WTC11 (cell line): ENCODE results near the gene HOXA13. TPM values are rescaled to one million over a fixed set of nuclear protein-coding genes. Genes with fewer than 3 reads are reported as not detected.

ENCODE experiments used
- ATAC-seq: fragments of 200-7000 bp; cut with Tn5 transposase; 2 replicates; pipeline ENCODE4 v1.10.0; 2021; ENCODE audit warnings: mild to moderate bottlenecking, moderate library complexity
- CTCF ChIA-PET: fragments of 300-600 bp; sonication (Branson Sonifier 250); formaldehyde crosslinking; loops from one replicate; lab custom pipeline; 2021; ENCODE audit warnings: antibody characterized with exemption; lab: Charles Lee
- POLR2A ChIA-PET: fragments of 350-600 bp; sonication (Branson Sonifier 250); formaldehyde crosslinking; loops from one replicate; lab custom pipeline; 2021; ENCODE audit warnings: antibody characterized with exemption; lab: Charles Lee
- DNase-seq: peaks from one replicate; pipeline ENCODE4 v3.0.0; 2021; ENCODE audit warnings: low spot score
- H3K27ac Mint-ChIP-seq: 2 replicates; pipeline ENCODE4 v1.8.0; 2021; ENCODE audit warnings: mixed read lengths
- H3K27me3 Mint-ChIP-seq: 2 replicates; pipeline ENCODE4 v1.8.0; 2021; ENCODE audit warnings: low read depth, mild to moderate bottlenecking, moderate library complexity, mixed read lengths
- H3K36me3 Mint-ChIP-seq: 2 replicates; pipeline ENCODE4 v1.8.0; 2021; ENCODE audit warnings: mixed read lengths
- H3K4me1 Mint-ChIP-seq: 2 replicates; pipeline ENCODE4 v1.8.0; 2022; ENCODE audit warnings: mixed read lengths
- H3K4me3 Mint-ChIP-seq: 2 replicates; pipeline ENCODE4 v1.8.0; 2021; ENCODE audit warnings: mild to moderate bottlenecking, moderate library complexity, mixed read lengths
- H3K9me3 Mint-ChIP-seq: 2 replicates; pipeline ENCODE4 v1.8.0; 2021; ENCODE audit warnings: mixed read lengths
- ATF1 ChIP-seq: sonication (generic); formaldehyde crosslinking; IDR thresholded peaks from 2 replicates; pipeline ENCODE4 v1.8.1; 2023; ENCODE audit warnings: mild to moderate bottlenecking, moderate library complexity, missing genetic modification reagents
- FOXJ3 ChIP-seq: sonication (generic); formaldehyde crosslinking; IDR thresholded peaks from 2 replicates; pipeline ENCODE4 v1.9.0; 2021; ENCODE audit warnings: missing genetic modification reagents, mild to moderate bottlenecking, borderline replicate concordance
- GRHL2 ChIP-seq: fragments of 250-450 bp; sonication (Bioruptor Pico); IDR thresholded peaks from 2 replicates; pipeline ENCODE4 v1.8.0; 2022; ENCODE audit warnings: mild to moderate bottlenecking, moderate library complexity; ENCODE audit not compliant: insufficient replicate concordance, severe bottlenecking
- JAZF1 ChIP-seq: fragments of 250-450 bp; sonication (Bioruptor Pico); IDR thresholded peaks from 2 replicates; pipeline ENCODE4 v1.9.0; 2021; ENCODE audit warnings: moderate library complexity, mild to moderate bottlenecking, inconsistent platforms
- JUN ChIP-seq: sonication (generic); formaldehyde crosslinking; IDR thresholded peaks from 2 replicates; pipeline ENCODE4 v1.8.0; 2023; ENCODE audit warnings: mild to moderate bottlenecking, missing genetic modification reagents
- KAT7 ChIP-seq: sonication (generic); formaldehyde crosslinking; IDR thresholded peaks from 2 replicates; pipeline ENCODE4 v1.8.1; 2023; ENCODE audit warnings: missing genetic modification reagents, mild to moderate bottlenecking, borderline replicate concordance
- NR1H2 ChIP-seq: sonication (generic); formaldehyde crosslinking; IDR thresholded peaks from 2 replicates; pipeline ENCODE4 v1.9.0; 2021; ENCODE audit warnings: mild to moderate bottlenecking, moderate library complexity, missing genetic modification reagents
- OVOL2 ChIP-seq: fragments of 250-450 bp; sonication (Bioruptor Pico); IDR thresholded peaks from 2 replicates; pipeline ENCODE4 v1.9.0; 2021; ENCODE audit warnings: mild to moderate bottlenecking, borderline replicate concordance
- ZNF317 ChIP-seq: sonication (generic); formaldehyde crosslinking; IDR thresholded peaks from 2 replicates; pipeline ENCODE4 v1.8.1; 2023; ENCODE audit warnings: low read depth, mild to moderate bottlenecking, moderate library complexity, missing genetic modification reagents, borderline replicate concordance
- ZNF423 ChIP-seq: fragments of 250-450 bp; sonication (Bioruptor Pico); IDR thresholded peaks from 2 replicates; pipeline ENCODE4 v2.1.2; 2022; ENCODE audit warnings: mild to moderate bottlenecking, moderate library complexity
- ZNF425 ChIP-seq: fragments of 250-450 bp; sonication (Bioruptor Pico); conservative IDR thresholded peaks from 2 replicates; pipeline ENCODE4 v1.9.0; 2021; ENCODE audit warnings: mild to moderate bottlenecking
- total RNA-seq: library from RNA; stranded (reverse); gene quantifications from 3 replicates; pipeline ENCODE4 v1.2.3, GENCODE V29; 2021
- TF ChIP-seq, protein P1 (sequence below): fragments of 250-450 bp; sonication (Bioruptor Pico); IDR thresholded peaks from 2 replicates; pipeline ENCODE4 v1.8.0; 2021; ENCODE audit warnings: mild to moderate bottlenecking
- TF ChIP-seq, protein P2 (sequence below): sonication (generic); formaldehyde crosslinking; IDR thresholded peaks from 2 replicates; pipeline ENCODE4 v1.8.0; 2023; ENCODE audit warnings: mild to moderate bottlenecking, missing genetic modification reagents
- TF ChIP-seq, protein P3 (sequence below): sonication (generic); formaldehyde crosslinking; IDR thresholded peaks from 2 replicates; pipeline ENCODE4 v1.8.0; 2022; ENCODE audit warnings: mild to moderate bottlenecking, missing genetic modification reagents
- TF ChIP-seq, protein P4 (sequence below): sonication (generic); formaldehyde crosslinking; IDR thresholded peaks from 2 replicates; pipeline ENCODE4 v1.8.0; 2022; ENCODE audit warnings: missing genetic modification reagents

Gene HOXA13
- total RNA-seq, 1 experiment from 2014 or later: not detected

- ChIA-PET CTCF (interaction anchor here (0.9 to 2.3 kb wide), 6 partner anchors 9 to 77 kb away, joined by 3 to 6 read pairs (median 4); partner anchors contain the start of genes HOXA11 and HOXA9), POLR2A (no interaction called here)
- peak; percentile 10; the same call in 1 of the 2 replicates for ATAC-seq
- Mint-ChIP-seq H3K27me3 (peaks cover 99% of the 10 kb centered on the region), H3K4me3 (peak overlapping the region; percentile 50; the same call in 1 of the 2 replicates), H3K27ac (no peak overlapping the region), H3K36me3 (0 out of 2 replicates have a peak, but pooled peaks cover 2% of the 10 kb centered on the region), H3K4me1 (peaks cover 27% of the 10 kb centered on the region), H3K9me3 (no peaks in the 10 kb centered on the region)
- TF ChIP-seq JUN (CRISPR knock-in tag) (no peak), ATF1 (CRISPR knock-in tag) (no peak), KAT7 (CRISPR knock-in tag) (no peak), ZNF423 (CRISPR knock-in tag) (no peak), ZNF425 (no peak), ZNF317 (no peak), JAZF1 (CRISPR knock-in tag) (no peak), FOXJ3 (CRISPR knock-in tag) (no peak), OVOL2 (CRISPR knock-in tag) (no peak), NR1H2 (CRISPR knock-in tag) (no peak), GRHL2 (CRISPR knock-in tag) (no peak)
- TF ChIP-seq, protein P1, sequence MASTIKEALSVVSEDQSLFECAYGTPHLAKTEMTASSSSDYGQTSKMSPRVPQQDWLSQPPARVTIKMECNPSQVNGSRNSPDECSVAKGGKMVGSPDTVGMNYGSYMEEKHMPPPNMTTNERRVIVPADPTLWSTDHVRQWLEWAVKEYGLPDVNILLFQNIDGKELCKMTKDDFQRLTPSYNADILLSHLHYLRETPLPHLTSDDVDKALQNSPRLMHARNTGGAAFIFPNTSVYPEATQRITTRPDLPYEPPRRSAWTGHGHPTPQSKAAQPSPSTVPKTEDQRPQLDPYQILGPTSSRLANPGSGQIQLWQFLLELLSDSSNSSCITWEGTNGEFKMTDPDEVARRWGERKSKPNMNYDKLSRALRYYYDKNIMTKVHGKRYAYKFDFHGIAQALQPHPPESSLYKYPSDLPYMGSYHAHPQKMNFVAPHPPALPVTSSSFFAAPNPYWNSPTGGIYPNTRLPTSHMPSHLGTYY (CRISPR knock-in tag): no peak
- TF ChIP-seq, protein P2, sequence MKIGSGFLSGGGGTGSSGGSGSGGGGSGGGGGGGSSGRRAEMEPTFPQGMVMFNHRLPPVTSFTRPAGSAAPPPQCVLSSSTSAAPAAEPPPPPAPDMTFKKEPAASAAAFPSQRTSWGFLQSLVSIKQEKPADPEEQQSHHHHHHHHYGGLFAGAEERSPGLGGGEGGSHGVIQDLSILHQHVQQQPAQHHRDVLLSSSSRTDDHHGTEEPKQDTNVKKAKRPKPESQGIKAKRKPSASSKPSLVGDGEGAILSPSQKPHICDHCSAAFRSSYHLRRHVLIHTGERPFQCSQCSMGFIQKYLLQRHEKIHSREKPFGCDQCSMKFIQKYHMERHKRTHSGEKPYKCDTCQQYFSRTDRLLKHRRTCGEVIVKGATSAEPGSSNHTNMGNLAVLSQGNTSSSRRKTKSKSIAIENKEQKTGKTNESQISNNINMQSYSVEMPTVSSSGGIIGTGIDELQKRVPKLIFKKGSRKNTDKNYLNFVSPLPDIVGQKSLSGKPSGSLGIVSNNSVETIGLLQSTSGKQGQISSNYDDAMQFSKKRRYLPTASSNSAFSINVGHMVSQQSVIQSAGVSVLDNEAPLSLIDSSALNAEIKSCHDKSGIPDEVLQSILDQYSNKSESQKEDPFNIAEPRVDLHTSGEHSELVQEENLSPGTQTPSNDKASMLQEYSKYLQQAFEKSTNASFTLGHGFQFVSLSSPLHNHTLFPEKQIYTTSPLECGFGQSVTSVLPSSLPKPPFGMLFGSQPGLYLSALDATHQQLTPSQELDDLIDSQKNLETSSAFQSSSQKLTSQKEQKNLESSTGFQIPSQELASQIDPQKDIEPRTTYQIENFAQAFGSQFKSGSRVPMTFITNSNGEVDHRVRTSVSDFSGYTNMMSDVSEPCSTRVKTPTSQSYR (CRISPR knock-in tag): no peak
- TF ChIP-seq, protein P3, sequence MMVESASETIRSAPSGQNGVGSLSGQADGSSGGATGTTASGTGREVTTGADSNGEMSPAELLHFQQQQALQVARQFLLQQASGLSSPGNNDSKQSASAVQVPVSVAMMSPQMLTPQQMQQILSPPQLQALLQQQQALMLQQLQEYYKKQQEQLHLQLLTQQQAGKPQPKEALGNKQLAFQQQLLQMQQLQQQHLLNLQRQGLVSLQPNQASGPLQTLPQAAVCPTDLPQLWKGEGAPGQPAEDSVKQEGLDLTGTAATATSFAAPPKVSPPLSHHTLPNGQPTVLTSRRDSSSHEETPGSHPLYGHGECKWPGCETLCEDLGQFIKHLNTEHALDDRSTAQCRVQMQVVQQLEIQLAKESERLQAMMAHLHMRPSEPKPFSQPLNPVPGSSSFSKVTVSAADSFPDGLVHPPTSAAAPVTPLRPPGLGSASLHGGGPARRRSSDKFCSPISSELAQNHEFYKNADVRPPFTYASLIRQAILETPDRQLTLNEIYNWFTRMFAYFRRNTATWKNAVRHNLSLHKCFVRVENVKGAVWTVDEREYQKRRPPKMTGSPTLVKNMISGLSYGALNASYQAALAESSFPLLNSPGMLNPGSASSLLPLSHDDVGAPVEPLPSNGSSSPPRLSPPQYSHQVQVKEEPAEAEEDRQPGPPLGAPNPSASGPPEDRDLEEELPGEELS (CRISPR knock-in tag): no peak
- TF ChIP-seq, protein P4, sequence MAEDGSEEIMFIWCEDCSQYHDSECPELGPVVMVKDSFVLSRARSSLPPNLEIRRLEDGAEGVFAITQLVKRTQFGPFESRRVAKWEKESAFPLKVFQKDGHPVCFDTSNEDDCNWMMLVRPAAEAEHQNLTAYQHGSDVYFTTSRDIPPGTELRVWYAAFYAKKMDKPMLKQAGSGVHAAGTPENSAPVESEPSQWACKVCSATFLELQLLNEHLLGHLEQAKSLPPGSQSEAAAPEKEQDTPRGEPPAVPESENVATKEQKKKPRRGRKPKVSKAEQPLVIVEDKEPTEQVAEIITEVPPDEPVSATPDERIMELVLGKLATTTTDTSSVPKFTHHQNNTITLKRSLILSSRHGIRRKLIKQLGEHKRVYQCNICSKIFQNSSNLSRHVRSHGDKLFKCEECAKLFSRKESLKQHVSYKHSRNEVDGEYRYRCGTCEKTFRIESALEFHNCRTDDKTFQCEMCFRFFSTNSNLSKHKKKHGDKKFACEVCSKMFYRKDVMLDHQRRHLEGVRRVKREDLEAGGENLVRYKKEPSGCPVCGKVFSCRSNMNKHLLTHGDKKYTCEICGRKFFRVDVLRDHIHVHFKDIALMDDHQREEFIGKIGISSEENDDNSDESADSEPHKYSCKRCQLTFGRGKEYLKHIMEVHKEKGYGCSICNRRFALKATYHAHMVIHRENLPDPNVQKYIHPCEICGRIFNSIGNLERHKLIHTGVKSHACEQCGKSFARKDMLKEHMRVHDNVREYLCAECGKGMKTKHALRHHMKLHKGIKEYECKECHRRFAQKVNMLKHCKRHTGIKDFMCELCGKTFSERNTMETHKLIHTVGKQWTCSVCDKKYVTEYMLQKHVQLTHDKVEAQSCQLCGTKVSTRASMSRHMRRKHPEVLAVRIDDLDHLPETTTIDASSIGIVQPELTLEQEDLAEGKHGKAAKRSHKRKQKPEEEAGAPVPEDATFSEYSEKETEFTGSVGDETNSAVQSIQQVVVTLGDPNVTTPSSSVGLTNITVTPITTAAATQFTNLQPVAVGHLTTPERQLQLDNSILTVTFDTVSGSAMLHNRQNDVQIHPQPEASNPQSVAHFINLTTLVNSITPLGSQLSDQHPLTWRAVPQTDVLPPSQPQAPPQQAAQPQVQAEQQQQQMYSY (CRISPR knock-in tag): no peak
- no peak for DNase-seq
Observed at GRCh38 chr7:27174874-27175625, 24.8 kb downstream of the HOXA13 start.
